Measurements from ENCODE around the gene RHOT2.

RHOT2 gene

DNA sequence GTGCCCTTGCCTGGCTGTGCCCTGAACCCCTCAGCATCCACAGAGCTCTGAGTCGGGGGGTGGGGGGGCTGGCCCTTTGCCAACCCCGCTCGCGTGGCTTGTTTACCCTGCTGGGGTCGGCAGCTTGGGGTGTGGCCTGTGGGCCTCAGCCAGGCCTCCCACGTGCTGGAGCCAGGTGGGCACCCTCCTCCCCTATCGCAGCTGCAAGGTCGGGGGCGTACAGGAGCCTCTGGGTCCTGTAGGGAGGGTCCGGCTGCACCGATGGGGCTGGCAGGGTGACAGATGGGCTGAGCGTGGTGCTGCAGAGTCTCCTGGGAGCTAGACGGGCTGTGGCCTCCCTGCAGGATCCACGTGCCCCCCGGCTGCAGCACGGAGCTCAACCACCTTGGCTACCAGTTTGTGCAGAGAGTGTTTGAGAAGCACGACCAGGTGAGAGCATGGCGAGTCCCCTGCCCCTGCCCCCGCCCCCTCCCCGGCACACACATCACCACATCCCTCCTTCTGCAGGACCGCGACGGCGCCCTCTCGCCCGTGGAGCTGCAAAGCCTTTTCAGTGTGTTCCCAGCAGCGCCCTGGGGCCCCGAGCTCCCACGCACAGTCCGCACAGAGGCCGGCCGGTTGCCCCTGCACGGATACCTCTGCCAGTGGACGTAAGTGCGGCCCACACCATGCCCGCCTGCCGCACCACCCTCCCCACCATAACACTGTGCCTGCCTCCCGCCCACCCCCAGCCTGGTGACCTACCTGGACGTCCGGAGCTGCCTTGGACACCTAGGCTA lies 3.6 kb downstream of the RHOT2 start:
- DNase-seq = no peak

DNA sequence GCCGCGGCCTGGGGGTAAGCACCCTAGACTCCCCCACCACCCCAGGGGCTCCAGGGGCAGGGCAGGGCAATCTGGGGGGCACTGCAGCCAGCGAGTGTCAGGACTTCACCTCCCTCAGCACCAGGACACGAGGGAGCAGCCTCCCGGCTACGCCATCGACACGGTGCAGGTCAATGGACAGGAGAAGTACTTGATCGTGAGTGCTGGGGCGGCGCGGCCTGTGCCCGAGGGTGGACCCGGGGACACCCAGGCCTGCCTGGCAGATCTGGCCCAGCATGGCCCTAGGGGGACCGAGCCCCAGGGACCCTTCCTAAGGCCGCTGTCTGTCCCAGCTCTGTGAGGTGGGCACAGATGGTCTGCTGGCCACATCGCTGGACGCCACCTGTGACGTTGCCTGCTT lies 4.4 kb downstream of the RHOT2 start:
- DNase-seq = no peak

DNA sequence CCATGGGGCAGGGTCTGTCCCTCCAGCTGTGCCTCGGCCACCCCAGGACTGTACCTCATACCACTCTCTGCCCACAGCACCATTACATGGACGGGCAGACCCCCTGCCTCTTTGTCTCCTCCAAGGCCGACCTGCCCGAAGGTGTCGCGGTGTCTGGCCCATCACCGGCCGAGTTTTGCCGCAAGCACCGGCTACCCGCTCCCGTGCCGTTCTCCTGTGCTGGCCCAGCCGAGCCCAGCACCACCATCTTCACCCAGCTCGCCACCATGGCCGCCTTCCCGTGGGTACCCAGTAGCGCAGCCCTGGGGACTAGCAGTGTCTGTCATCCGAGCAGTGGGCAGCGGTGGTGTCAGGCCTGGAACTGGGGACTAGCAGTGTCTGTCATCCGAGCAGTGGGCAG lies 4.9 kb downstream of the RHOT2 start:
- no peak for DNase-seq

DNA sequence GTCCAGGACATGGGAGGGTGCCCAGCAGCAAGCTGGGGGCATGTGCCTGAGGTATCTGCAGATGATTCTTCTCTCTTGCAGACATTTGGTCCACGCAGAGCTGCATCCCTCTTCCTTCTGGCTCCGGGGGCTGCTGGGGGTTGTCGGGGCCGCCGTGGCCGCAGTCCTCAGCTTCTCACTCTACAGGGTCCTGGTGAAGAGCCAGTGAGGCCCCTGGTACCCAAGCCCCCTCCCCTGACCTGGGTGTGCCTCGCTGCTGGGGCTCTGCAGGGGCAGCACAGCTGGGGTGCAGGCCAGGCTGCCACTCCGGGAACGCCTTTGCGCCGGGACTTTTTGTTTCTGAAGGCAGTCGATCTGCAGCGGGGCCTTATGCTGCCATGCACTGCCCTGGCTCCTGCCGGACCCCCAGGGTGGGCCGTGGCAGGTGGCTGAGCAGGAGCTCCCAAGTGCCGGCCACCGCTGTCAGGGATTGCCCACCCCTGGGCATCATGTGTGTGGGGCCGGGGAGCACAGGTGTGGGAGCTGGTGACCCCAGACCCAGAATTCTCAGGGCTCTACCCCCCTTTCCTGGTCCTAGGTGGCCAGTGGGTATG lies 5.6 kb downstream of the RHOT2 start:
- no peak for DNase-seq

DNA sequence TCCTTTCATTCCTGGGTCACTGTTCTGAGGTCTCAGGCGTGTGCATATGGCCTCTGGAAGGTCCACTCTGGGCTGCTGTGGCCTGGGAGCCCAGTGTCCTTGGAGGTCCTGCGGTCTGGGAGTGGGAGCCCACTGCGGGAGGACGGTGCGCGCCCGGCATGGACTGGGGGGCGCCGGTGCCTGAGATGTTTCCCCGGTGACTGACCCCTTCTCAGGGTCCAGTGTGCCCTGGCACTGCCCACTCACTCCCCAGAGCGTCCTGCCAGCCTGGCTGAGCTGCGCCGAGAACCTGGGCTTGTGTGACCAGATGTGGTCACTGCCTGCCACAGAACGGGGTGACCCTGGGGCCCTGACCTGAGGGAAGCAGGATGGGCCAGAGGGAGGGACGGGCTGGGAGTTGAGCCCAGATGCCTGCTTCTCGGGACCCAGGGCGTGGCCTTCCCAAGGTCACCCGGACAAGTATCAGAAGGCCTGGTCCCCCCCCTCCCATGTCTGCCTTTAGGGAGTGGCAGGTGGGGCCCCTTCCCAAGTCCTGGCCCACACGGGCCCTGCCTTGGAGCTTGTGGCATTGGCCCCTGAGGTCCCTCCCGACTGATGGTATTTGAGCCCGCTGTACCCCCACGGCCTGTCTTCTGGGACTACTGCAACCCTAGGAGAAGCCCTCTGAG lies 6.4 kb downstream of the RHOT2 start:
- DNase-seq = no peak

DNA sequence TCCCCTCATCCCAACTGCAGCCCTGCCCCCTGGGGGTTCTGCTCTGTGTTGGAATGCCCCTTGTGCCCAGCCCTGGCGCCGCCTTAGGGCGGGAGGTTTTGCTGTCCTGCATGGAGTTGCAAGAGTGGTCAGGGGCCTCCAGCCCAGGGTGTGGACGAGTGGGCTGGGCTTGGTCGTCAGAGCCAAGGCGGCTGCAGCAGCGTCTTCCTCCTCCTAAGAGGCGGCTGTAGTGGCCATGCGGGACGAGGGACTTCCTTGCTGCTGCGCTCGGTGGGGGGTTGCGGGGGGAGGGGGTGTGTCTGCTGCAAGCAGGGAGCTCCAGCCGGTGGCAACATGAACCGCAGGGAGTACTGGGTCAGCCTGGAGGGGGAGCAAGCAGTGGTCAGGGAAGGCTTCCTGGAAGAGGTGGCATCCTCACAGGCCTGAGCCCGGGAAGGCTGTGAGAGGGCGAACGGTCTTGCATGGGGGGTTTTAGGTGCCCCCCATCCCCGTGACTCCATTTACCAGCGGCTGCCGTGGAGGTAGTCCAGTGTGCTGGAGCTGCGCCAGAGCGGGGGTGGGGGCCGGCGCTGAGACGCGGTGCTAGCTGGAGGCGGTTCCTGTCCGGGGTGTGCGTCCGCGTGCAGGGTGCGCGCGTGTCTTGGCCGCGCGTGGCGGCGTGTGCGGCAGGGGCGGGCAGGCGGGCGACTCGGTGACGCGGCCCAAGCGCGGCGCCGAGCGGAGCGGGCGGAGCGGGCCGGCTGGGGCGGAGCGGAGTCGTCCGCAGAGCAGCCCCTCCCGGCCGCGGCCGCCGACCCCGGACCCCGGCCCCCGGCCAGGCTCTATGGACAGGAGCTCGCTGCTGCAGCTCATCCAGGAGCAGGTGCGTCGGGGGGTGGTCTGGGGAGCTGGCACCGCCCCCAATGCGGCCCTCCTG lies 7.3 kb downstream of the RHOT2 start, which contains the start of gene RHBDL1:
TSS of gene RHBDL1 (plus strand) at position 704 of the 916 bp plus-strand sequence. CDS start at position 824, 120 bp downstream.
- no peak for DNase-seq

DNA sequence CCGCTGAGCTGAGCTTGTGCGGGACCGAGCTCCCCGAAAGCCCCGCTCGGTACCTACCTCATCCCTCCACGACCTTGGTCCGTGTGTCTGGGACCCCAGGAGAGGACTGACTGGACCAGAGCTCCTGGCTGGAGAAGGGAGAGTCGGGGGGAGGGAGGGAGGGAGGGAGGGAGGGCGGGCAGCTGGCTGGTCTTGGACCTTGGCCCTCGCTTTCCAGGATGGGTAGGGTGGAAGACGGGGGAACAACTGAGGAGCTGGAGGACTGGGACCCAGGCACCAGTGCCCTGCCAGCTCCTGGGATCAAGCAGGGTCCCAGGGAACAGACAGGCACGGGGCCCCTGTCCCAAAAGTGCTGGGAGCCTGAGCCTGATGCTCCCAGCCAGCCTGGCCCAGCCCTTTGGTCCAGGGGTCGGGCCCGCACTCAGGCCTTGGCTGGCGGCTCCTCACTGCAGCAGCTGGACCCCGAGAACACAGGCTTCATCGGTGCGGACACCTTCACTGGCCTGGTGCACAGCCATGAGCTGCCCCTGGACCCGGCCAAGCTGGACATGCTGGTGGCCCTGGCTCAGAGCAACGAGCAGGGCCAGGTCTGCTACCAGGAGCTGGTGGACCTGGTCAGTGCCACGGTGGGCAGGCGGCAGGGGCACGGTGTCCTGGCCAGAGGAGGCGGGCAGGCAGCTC lies 8.1 kb downstream of the RHOT2 start:
- no peak for DNase-seq

DNA sequence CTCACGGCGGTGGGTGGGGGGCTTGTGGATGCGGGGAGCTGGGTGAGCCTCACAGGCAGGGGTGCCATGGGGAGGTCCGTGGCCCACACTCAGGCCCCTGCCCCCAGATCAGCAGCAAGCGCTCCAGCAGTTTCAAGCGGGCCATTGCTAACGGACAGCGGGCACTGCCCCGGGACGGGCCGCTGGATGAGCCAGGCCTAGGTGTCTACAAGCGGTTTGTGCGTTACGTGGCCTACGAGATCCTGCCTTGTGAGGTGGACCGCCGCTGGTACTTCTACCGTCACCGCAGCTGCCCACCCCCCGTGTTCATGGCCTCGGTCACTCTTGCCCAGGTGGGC lies 8.6 kb downstream of the RHOT2 start:
- DNase-seq = no peak

DNA sequence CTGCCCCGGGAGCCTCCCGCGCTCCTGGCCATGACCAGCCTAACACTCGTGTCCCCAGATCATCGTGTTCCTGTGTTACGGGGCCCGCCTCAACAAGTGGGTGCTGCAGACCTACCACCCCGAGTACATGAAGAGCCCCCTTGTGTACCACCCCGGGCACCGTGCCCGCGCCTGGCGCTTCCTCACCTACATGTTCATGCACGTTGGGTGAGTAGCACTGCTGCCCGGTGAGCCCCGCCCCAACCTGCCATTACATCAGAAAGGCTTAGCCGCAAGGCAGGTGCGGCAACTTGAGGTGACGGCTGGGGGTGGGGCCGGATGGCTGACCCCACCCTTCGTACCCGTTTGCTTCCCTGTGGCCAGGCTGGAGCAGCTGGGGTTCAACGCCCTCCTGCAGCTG lies 9.0 kb downstream of the RHOT2 start:
- no peak for DNase-seq

DNA sequence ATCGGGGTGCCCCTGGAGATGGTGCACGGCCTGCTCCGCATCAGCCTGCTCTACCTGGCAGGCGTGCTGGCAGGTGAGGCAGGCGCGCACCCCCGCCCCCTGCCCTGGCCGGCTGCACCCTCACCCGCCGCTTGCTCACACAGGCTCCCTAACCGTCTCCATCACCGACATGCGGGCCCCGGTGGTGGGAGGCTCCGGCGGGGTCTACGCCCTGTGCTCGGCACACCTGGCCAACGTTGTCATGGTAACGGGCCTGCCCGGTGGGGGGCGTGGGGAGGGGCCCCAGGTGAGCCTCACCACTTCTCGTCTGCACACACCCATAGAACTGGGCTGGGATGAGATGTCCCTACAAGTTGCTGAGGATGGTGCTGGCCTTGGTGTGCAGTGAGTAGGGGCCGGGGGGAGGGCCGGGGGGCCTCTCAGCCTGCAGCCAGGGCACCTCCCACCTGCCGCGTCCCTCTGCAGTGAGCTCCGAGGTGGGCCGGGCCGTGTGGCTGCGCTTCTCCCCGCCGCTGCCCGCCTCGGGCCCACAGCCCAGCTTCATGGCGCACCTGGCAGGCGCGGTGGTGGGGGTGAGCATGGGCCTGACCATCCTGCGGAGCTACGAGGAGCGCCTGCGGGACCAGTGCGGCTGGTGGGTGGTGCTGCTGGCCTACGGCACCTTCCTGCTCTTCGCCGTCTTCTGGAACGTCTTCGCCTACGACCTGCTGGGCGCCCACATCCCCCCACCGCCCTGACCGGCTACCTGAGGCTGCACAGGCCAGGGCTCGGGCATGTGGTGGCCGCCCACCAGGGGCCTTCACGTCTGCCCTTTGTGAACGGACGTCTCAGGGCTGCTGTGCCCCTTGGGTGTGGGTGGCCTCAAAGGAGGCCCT lies 9.6 kb downstream of the RHOT2 start:
- DNase-seq = no peak

DNA sequence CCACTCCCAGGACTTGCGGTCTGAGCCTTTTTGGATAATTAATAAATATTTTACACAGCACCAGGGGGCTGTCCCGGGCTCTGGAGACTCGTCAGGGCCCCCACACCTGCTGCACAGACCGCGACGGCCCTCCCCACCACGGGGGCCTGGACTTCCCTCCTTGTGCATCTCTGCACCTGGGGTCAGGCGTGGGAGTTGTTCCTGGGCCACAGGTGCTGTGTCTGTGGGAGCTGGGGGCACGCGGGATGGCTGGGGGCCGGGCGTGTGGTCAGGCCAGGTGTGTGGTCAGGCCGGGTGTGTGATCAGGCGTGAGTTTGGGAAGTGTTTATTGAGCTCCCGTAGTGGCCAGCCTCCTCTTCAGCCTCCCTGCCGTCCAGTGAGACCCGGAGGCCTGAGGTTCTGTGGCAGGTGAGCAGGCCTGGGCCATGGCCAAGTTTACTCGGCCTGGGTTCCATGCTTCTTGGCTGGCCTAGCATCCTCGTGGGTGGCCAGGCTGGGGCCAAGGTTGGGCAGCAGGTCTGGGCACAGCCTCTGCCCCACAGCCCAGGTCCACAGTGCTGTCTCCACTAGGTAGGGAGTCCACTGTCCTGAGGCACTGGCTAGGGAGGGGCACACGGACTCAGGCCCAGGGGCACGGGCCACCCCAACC lies 10.4 kb downstream of the RHOT2 start:
- no peak for DNase-seq

DNA sequence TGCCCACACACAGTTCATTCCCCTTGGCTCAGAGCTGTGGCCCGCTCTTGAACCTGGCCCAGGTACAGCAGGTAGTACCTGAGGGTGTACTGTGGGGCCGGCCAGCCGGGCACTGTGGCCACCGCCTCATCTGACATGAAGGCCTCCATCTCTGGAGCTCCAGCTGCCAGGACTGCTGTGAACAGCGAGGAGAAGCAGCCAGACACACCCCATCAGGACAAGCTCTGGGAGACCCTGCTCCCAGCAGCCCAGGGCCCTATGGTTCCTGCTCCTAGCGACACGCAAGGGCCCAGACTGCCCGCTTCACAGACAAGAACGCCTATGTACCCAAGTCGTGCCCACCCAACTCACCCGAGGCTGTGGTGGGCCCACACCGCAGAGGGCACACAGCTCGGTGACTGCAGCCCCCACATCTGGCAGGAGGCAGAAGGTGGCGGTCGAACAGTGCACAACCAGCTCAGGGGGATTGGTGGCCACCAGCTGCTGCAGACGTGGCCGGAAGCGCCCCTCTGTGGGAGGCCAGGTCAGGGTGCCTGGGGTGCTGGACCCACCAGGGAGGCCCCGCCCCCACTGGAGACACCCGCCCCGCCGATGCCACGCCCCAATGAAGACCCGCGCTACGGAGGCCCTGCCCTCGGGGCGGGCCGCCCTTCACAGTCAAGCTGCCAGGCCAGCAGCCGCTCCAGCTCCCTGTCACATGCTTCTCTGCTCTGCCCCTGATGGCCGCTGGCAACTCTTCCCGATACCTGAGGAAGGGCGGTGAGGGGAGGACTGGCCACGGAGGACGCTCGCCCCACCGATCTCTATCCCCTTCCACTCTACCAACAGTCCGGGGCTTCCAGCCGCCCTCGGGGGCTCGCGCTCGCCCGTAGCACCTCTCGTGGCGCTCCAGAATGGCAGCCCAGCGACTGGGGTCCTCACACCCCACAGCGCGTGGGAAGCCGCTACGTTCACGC lies 11.2 kb downstream of the RHOT2 start:
- DNase-seq = peak; percentile 35

DNA sequence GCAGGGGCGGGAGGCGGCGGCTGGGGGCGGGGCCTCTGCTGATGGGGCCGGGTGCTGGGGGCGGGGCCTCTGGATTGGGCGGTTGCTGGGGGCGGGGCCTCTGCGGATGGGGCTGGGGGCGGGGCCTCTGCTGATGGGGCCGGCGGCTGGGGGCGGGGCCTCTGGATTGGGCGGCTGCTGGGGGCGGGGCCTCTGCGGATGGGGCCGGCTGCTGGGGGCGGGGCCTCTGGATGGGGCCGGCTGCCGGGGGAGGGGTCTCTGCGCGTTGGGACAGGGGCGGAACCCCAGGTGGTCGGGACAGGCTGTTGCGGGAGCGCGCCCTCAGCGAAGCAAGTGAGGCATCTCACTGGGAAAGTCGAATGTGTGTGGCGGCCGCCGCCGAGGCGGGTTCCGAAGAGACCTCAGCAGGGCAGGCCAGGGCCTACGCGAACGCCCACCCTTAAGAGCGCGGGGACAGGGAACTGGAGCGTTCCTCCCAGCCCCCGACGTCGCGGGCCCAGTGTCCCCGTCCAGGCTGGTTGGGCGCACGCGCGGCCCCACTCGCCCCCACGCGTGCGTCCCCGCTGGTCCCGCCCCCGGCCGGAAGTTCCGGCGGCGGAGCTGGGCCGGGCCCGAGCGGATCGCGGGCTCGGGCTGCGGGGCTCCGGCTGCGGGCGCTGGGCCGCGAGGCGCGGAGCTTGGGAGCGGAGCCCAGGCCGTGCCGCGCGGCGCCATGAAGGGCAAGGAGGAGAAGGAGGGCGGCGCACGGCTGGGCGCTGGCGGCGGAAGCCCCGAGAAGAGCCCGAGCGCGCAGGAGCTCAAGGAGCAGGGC lies 12.1 kb downstream of the RHOT2 start, which contains the start of gene STUB1:
TSS of gene STUB1 (plus strand) at position 597 of the 811 bp plus-strand sequence. CDS start at position 713, 116 bp downstream.
- peak; percentile 91 for DNase-seq

DNA sequence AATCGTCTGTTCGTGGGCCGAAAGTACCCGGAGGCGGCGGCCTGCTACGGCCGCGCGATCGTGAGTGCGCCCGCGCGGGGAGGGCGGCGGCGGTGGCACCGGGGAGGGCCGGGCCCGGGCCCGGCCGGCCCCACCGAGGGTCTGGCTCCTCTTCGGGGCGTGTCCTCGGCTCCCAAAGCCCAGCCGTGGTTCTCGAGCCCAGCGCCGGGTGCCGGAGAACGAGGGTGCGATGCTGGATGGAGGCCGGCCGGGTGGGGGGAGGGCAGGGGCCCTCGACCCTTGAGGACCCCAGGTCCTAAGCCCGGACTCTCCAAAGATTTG lies 12.7 kb downstream of the RHOT2 start:
- no peak for DNase-seq

DNA sequence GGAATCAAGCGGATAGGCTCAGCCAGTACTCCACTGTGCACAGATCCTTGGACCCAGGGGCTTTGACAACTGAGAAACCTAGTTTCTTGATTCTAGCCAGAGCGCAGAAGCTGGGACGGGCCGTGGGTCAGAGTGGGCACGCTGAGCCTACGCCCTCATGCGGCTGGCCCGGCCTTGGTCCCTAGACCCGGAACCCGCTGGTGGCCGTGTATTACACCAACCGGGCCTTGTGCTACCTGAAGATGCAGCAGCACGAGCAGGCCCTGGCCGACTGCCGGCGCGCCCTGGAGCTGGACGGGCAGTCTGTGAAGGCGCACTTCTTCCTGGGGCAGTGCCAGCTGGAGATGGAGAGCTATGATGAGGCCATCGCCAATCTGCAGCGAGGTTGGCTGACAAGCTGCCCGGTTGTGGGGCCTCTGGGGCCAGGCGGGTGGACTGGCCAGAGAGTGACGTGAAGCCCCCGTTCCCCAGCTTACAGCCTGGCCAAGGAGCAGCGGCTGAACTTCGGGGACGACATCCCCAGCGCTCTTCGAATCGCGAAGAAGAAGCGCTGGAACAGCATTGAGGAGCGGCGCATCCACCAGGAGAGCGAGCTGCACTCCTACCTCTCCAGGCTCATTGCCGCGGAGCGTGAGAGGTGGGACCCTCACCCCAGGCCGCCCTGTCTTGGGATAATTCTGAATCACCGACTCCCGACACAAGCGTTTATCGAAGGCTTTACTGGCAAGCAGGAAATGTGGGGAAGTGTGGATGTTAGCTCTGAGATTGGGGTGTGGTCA lies 13.2 kb downstream of the RHOT2 start:
- DNase-seq = no peak

DNA sequence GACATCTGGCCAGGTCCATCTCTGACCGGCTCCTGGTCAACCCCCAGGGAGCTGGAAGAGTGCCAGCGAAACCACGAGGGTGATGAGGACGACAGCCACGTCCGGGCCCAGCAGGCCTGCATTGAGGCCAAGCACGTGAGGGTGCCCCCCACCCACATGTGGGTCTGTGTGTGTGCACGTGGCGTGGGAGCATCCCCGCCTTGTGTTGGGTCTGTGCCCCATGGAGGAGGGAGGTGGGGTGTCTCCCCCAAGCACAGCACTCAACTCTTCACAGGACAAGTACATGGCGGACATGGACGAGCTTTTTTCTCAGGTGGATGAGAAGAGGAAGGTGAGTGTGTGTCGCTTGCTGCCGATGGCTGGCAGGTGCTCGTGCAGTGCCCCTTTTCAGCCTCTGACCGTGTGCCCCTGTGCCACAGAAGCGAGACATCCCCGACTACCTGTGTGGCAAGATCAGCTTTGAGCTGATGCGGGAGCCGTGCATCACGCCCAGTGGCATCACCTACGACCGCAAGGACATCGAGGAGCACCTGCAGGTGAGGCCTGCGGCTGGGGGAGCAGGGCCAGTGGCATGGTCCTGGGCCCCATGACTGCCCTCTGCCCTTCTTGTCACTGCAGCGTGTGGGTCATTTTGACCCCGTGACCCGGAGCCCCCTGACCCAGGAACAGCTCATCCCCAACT lies 14.0 kb downstream of the RHOT2 start:
- DNase-seq = no peak

Data from stimulated activated naive CD4-positive, alpha-beta T cell treated with Interleukin-2 at 50 U/mL for 16 hours (primary cell).